Epithelial cell of esophagus (primary cell): ENCODE results near the gene NOC4L.

Experiments
- DNase-seq: peaks from one replicate; pipeline ENCODE4 v3.0.0; 2010; ENCODE audit warnings: low read depth
- H3K4me3 ChIP-seq: 2 replicates; pipeline ENCODE4 v1.5.1; 2011; ENCODE audit warnings: mild to moderate bottlenecking, low read length, control low read depth
- TF ChIP-seq, protein P1 (sequence below): IDR thresholded peaks from 2 replicates; pipeline ENCODE4 v1.5.1; 2011; ENCODE audit warnings: low read depth, mild to moderate bottlenecking, low read length, control low read depth, inconsistent platforms; ENCODE audit not compliant: insufficient read depth; ENCODE audit errors: missing control alignments

The NOC4L gene

DNA sequence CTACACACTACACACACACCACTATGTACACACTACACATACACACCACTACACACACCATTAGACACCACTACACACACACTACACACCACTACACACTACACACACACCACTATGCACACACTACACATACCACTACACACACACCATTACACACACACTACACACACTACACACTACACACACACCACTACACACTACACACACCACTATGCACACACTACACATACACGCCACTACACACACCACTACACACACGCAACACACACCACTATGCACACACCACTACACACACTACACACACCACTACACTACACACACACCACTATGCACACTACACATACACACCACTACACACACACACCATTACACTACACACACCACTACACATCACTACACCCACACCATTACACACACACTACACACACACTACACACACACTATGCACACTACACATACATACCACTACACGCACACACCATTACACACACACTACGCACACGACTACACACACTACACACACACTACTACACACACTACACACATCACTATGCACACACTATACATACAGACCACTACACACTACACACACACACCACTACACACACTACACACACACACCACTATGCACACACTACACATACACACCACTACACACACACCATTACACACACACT, 13.6 kb downstream of the NOC4L start:
- no peak for DNase-seq
- no peak overlapping the region for H3K4me3 ChIP-seq
- TF ChIP-seq, protein P1, sequence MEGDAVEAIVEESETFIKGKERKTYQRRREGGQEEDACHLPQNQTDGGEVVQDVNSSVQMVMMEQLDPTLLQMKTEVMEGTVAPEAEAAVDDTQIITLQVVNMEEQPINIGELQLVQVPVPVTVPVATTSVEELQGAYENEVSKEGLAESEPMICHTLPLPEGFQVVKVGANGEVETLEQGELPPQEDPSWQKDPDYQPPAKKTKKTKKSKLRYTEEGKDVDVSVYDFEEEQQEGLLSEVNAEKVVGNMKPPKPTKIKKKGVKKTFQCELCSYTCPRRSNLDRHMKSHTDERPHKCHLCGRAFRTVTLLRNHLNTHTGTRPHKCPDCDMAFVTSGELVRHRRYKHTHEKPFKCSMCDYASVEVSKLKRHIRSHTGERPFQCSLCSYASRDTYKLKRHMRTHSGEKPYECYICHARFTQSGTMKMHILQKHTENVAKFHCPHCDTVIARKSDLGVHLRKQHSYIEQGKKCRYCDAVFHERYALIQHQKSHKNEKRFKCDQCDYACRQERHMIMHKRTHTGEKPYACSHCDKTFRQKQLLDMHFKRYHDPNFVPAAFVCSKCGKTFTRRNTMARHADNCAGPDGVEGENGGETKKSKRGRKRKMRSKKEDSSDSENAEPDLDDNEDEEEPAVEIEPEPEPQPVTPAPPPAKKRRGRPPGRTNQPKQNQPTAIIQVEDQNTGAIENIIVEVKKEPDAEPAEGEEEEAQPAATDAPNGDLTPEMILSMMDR = no peak

DNA sequence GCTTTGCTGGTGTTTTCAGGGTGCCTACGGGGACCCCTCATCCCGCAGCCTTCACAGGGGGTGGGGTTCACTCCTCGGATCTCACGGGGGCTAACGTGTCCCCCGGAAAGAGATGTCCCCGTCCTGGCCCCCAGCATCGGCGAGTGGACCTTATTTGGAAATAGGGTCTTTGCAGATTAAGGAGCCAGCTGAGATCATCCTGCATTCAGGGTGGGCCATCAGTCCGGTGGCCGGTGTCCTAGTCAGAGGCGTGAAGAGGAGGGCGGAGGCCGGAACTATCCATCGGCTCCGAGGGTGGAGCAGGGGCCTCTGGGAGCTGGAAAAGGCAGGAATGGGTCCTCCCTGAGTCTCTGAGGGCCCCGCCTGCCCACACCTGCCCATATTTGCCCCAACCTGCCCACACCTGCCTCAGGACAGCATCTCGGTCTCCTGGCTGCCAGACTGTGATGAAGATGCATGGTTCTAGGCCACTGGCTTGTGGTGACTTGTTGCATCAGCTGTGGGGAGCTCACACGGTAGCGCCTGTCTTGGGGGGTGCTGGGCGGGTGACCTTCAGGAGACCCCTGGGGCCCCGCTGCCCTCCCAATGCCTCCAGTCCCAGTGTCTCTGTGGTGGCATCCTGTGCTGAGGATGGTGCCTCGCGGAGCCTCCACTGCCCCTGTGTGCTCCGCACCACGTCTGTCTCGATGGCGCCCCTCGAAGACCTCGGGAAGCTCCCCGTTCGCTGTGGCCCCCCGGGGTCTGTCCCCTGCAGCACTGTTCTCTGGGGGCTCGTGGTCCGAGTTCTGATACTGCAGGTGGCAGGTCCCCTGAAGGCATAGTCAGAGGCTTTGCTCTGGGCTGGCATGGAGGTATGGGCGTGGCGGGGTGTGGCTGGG, 14.7 kb downstream of the NOC4L start:
- H3K4me3 ChIP-seq = no peak overlapping the region
- peak; percentile 76 for DNase-seq
- TF ChIP-seq, protein P1 = no peak

DNA sequence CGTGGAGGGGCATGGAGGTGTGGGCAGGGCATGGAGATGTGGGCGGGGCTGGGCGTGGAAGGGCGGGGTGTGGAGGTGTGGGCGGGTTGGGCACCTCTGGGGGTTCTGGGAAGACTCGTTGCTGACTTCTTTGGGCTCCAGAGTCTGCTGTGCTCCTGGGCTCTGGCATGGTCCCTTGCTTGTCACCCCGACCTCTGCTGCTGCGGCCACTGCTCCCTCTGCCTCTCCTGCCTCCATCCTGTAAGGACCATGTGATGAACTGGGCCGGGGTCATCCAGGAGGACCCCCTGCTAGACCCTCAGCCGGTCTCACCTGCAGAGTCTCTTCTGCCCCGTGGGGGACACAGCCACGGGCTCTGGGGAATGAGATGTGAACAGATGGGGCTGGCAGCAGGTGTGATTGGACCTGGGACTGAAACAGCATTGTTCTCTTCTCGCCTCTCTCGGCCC, 15.3 kb downstream of the NOC4L start:
- H3K4me3 ChIP-seq = no peak overlapping the region

GRCh38 chr12:132160016-132160415, 15.8 kb downstream of the NOC4L start:
- TF ChIP-seq, protein P1 = no peak
- DNase-seq = no peak
- no peak overlapping the region for H3K4me3 ChIP-seq

More for the DNA sequence above, 15.3 kb downstream of the NOC4L start:
- DNase-seq = no peak
- TF ChIP-seq, protein P1 = no peak

- no peak for DNase-seq
- TF ChIP-seq, protein P1 = no peak
- H3K4me3 ChIP-seq = no peak overlapping the region
These were observed 16.4 kb downstream of the NOC4L start for GRCh38 chr12:132160601-132161035.

DNA sequence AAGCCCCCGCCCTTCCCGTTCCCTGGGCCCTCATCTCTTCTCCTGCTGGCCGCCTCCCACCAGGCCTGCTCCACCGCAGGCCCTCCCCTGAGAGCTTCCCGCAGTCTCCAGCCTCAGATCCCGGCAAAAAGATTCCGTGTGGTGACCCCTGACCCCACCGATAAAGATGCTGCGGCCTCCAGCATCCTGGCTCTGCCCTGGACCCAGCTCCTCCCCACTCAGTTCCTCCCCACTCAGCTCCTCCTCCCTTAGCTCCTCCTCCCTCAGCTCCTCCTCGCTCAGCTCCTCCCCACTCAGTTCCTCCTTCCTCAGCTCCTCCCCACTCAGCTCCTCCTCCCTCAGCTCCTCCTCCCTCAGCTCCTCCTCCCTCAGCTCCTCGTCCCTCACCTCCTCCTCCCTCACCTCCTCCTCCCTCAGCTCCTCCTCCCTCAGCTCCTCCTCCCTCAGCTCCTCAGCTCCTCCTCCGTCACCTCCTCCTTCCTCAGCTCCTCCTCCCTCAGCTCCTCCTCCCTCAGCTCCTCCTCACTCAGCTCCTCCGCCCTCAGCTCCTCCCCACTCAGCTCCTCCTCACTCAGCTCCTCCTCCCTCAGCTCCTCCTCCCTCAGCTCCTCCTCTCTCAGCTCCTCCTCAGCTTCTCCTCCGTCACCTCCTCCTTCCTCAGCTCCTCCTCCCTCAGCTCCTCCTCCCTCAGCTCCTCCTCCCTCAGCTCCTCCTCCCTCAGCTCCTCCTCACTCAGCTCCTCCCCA, 17.0 kb downstream of the NOC4L start:
- TF ChIP-seq, protein P1 = no peak
- H3K4me3 ChIP-seq = no peak overlapping the region
- DNase-seq = no peak
